Activated naive CD8-positive, alpha-beta T cell treated with anti-CD3 and anti-CD28 coated beads, Interleukin-2, amount 10 ng/mL, durations not matched to agents 7 days and 5 days (primary cell): Measurements from ENCODE around the gene KIFBP. TPM values are rescaled to one million over a fixed set of nuclear protein-coding genes. Genes with fewer than 3 reads are reported as not detected.

ENCODE experiments used
- ATAC-seq: fragments of 150-1000 bp; cut with Tn5 transposase; one replicate; pipeline ENCODE4 v1.10.0; 2021; ENCODE audit warnings: low read depth, moderate library complexity
- POLR2A ChIA-PET: fragments of 350-600 bp; sonication (Branson Sonifier 250); formaldehyde crosslinking; loops from one replicate; lab custom pipeline; 2021; ENCODE audit warnings: antibody characterized with exemption; lab: Charles Lee
- DNase-seq: peaks from one replicate; pipeline ENCODE4 v3.0.0; 2021
- H3K27ac Mint-ChIP-seq: one replicate; pipeline ENCODE4 v1.8.0; 2022; ENCODE audit warnings: mild to moderate bottlenecking, mixed read lengths
- H3K27me3 Mint-ChIP-seq: one replicate; pipeline ENCODE4 v1.8.0; 2022; ENCODE audit warnings: mild to moderate bottlenecking, moderate library complexity, mixed read lengths
- H3K36me3 Mint-ChIP-seq: one replicate; pipeline ENCODE4 v1.8.0; 2021; ENCODE audit warnings: mild to moderate bottlenecking, mixed read lengths
- H3K4me1 Mint-ChIP-seq: one replicate; pipeline ENCODE4 v1.8.0; 2021; ENCODE audit warnings: mixed read lengths
- H3K4me3 Mint-ChIP-seq: one replicate; pipeline ENCODE4 v1.8.0; 2022; ENCODE audit warnings: mild to moderate bottlenecking, moderate library complexity, mixed read lengths
- H3K9me3 Mint-ChIP-seq: one replicate; pipeline ENCODE4 v1.8.0; 2021; ENCODE audit warnings: mixed read lengths
- total RNA-seq, 2 experiments: library from RNA; stranded (reverse); gene quantifications; one replicate each; pipeline ENCODE4 v1.2.3, GENCODE V29; 2021

The KIFBP gene
- total RNA-seq, 2 experiments from 2014 or later, result 13.7 TPM

DNA sequence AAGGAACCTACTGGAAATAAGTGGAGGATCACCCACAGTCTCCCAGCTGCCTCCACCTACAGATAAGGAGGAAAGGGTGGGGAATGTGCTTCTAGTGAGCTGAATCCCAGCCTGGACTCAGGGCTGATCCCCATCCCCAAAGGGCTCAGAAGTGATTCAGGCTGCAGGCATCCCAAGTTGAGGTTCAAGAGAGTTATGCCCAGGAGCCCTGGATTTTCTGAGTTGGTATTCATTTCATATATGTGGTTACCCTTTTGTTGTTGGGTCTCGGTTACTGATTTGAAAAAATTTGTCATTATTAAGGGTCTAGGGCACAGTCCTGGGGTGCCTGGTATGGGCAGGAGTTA, 69.3 kb downstream of the KIFBP start:
- POLR2A ChIA-PET, result interaction anchor here (0.5 kb wide), 1 partner anchor 110 kb away, joined by 3 read pairs; no protein-coding TSS in a partner anchor
- peak overlapping the region; percentile 64 for H3K4me3 Mint-ChIP-seq
- H3K27ac Mint-ChIP-seq, result peak overlapping the region; percentile 80
- ATAC-seq, result no peak
- no peak for DNase-seq
- H3K36me3 Mint-ChIP-seq, result no peaks in the 10 kb centered on the region
- H3K4me1 Mint-ChIP-seq, result peaks cover 52% of the 10 kb centered on the region
- H3K27me3 Mint-ChIP-seq, result no peaks in the 10 kb centered on the region
- H3K9me3 Mint-ChIP-seq, result no peaks in the 10 kb centered on the region

DNA sequence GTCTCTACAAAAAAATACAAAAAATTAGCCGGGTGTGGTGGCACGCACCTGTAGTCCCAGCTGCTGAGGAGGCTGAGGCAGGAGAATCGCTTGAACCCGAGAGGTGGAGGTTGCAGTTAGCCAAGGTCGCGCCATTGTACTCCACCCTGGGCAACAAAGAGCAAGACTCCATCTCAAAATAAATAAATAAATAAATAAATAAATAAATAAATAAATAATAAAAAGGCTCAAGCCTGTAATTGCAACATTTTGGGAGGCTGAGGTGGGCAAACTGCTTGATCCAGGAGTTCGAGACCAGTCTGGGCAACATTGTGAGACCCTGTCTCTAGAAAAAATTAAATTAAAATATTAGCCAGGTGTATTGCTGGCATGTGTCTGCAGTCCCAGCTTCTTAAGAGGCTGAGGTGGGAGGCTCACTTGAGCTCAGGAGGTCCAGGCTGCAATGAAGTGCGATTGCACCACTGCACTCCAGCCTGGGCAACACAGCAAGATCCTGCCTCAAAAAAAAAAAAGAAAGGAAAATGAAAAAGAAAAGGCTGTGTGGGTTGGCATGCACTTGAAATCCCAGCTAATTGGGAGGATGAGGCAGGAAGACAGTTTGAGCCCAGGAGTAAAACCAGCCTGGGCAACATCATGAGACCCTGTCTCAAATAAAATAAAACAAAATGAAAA, 71.7 kb downstream of the KIFBP start:
- Mint-ChIP-seq H3K4me3 (no peak overlapping the region), H3K36me3 (no peaks in the 10 kb centered on the region), H3K27ac (no peak overlapping the region), H3K27me3 (peaks cover 4% of the 10 kb centered on the region), H3K4me1 (peaks cover 48% of the 10 kb centered on the region), H3K9me3 (no peaks in the 10 kb centered on the region)
- POLR2A ChIA-PET, result interaction anchor here (0.6 to 2.9 kb wide), 2 partner anchors 21 to 28 kb away, joined by 3 to 10 read pairs; partner anchors contain the start of gene SRGN
- no peak for DNase-seq
- ATAC-seq, result no peak

DNA sequence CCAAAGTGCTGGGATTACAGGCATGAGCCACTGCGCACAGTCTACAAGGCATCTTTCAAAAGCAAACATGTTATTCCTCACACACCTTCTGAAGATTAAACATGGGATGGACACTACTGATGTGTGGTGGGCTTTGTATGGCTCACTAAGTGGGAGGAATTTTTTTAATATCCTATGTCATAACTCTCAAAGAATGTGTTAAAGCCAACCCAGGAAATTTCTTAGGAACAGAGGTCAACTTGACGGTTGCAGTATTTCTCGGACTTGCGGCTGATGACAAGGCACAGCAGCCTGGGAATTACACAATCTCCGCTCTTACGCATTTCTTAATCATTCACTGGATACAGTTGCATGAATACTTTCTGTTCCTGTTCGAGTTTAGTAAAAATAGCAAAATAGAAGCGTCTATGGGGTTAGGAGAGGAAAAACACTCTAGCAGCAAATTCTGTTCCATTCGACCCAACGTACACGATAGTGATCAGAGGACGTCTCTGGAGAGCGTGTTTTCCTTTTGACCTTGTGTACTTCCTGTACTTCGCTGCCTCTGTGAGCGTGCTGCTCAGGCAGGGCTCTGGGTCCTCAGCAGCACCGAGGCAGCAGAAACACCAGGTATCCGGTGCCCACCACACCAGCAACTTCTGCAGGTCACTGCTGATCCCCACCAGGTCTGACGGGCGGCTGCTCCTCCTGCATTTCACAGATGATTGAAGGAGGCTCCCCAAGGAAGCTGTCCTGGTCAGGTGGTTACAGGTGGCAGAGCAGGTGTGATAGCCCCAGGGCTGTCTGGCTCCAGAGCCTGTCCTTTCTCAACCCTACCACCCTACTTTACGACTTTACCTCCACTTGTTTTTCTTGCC, 72.9 kb downstream of the KIFBP start:
- Mint-ChIP-seq H3K27me3 (peaks cover 4% of the 10 kb centered on the region), H3K4me1 (peaks cover 45% of the 10 kb centered on the region), H3K36me3 (no peaks in the 10 kb centered on the region), H3K9me3 (no peaks in the 10 kb centered on the region), H3K27ac (peak overlapping the region; percentile 82), H3K4me3 (peak overlapping the region; percentile 83)
- POLR2A ChIA-PET, result interaction anchor here (0.6 to 2.9 kb wide), 4 partner anchors 18 to 31 kb away, joined by 3 to 10 read pairs (median 4); partner anchors contain the start of gene SRGN
- ATAC-seq (peak; percentile 84), DNase-seq (peak; percentile 55)

GRCh38 chr10:69062901-69063300, 74.3 kb downstream of the KIFBP start:
- ATAC-seq (no peak), DNase-seq (no peak)
- H3K9me3 Mint-ChIP-seq, result no peaks in the 10 kb centered on the region
- peaks cover 4% of the 10 kb centered on the region for H3K27me3 Mint-ChIP-seq
- no peaks in the 10 kb centered on the region for H3K36me3 Mint-ChIP-seq
- no peak overlapping the region for H3K4me3 Mint-ChIP-seq
- no peak overlapping the region for H3K27ac Mint-ChIP-seq
- H3K4me1 Mint-ChIP-seq, result peaks cover 32% of the 10 kb centered on the region
- POLR2A ChIA-PET, result interaction anchor here (1.9 kb wide), 1 partner anchor 25 kb away, joined by 5 read pairs; the partner anchor contains the start of gene SRGN

GRCh38 chr10:69064762-69065328, 76.2 kb downstream of the KIFBP start:
- POLR2A ChIA-PET, result interaction anchor here (1.6 to 2.6 kb wide), 2 partner anchors 13 to 23 kb away, joined by 7 to 10 read pairs; partner anchors contain the start of gene SRGN
- DNase-seq, result no peak
- no peak overlapping the region for H3K4me3 Mint-ChIP-seq
- no peak overlapping the region for H3K27ac Mint-ChIP-seq
- no peak for ATAC-seq
- no peaks in the 10 kb centered on the region for H3K9me3 Mint-ChIP-seq
- no peaks in the 10 kb centered on the region for H3K36me3 Mint-ChIP-seq
- peaks cover 28% of the 10 kb centered on the region for H3K4me1 Mint-ChIP-seq
- H3K27me3 Mint-ChIP-seq, result peaks cover 4% of the 10 kb centered on the region

GRCh38 chr10:69065406-69066361, 77.1 kb downstream of the KIFBP start:
- POLR2A ChIA-PET, result interaction anchor here (0.8 to 2.6 kb wide), 3 partner anchors 9 to 22 kb away, joined by 3 to 10 read pairs (median 7); partner anchors contain the start of gene SRGN
- DNase-seq (no peak), ATAC-seq (peak; percentile 15)
- Mint-ChIP-seq H3K9me3 (no peaks in the 10 kb centered on the region), H3K4me3 (no peak overlapping the region), H3K36me3 (no peaks in the 10 kb centered on the region), H3K4me1 (peaks cover 28% of the 10 kb centered on the region), H3K27ac (peak overlapping the region; percentile 57), H3K27me3 (peaks cover 4% of the 10 kb centered on the region)

Other genes with a start within 250 kb of the KIFBP start
- under 1 TPM; 0.31 to 0.67 TPM for gene STOX1, start 161.3 kb upstream of the KIFBP start, total RNA-seq
- gene DDX50, start 87.5 kb upstream of the KIFBP start, total RNA-seq, result 10 to 100 TPM; 49.3 to 51.4 TPM
- gene DDX21, start 32.6 kb upstream of the KIFBP start, total RNA-seq, result 10 to 100 TPM; 63.8 to 65.1 TPM
- gene SRGN, start 99.3 kb downstream of the KIFBP start, total RNA-seq, result 100 to 1,000 TPM; 162 to 167 TPM
- 10 to 100 TPM; 46.7 to 49.7 TPM for gene VPS26A, start 135.4 kb downstream of the KIFBP start, total RNA-seq
- gene SUPV3L1, start 191.4 kb downstream of the KIFBP start, total RNA-seq, result 10 to 100 TPM; 35.6 to 38.3 TPM
- 1 to 10 TPM in 1 of 2 experiments, under 1 TPM in 1; 0.68 to 1.1 TPM for gene HKDC1, start 231.5 kb downstream of the KIFBP start, total RNA-seq